ENCODE data around the gene SNX8. TPM values are rescaled to one million over a fixed set of nuclear protein-coding genes. Genes with fewer than 3 reads are reported as not detected.

SNX8 gene
- total and polyA plus RNA-seq, 2 of the 8 experiments (the other 6 are each of a cell fraction or from before 2014, with no cell fraction given) = 46.2 to 70.8 TPM

- Histone ChIP-seq H2BK20ac (ENCODE audit: low read length) (no peak overlapping the region), H4K8ac (ENCODE audit: extremely low read depth, insufficient read depth, low read length) (no peak overlapping the region), H3K18ac (ENCODE audit: extremely low read depth, low read length) (no peak overlapping the region), H3K27me3 (replicated peaks in 1 of 4; ENCODE audit: control insufficient read depth in 3 of 4, extremely low read depth in 1 of 4, insufficient read depth in 3 of 4, low read length in 3 of 4) (no peaks in the 10 kb centered on the region), H3K4me1 (replicated peaks in 1 of 4; ENCODE audit: control insufficient read depth in 3 of 4, insufficient read depth in 4 of 4, low read length in 3 of 4) (no peaks in the 10 kb centered on the region), H3K4me3 (ENCODE audit: extremely low read depth in 1 of 4, insufficient read depth in 2 of 4, low read depth in 3 of 4, low read length in 4 of 4) (no peak overlapping the region), H3K14ac (ENCODE audit: insufficient read length) (no peak overlapping the region), H3K9me3 (ENCODE audit: insufficient read depth in 2 of 2, low read depth in 1 of 2, low read length in 1 of 2) (no peaks in the 10 kb centered on the region), H2AFZ (ENCODE audit: low read length) (no peak overlapping the region), H3K23ac (ENCODE audit: insufficient read length) (no peak overlapping the region), H3K9ac (replicated peaks in 1 of 4; ENCODE audit: extremely low read depth in 1 of 4, low read depth in 3 of 4, low read length in 3 of 4) (no peak overlapping the region), H2BK120ac (replicated peaks; ENCODE audit: low read depth, low read length) (no peak overlapping the region), H3K79me1 (ENCODE audit: low read depth, low read length) (no peaks in the 10 kb centered on the region), H3K4ac (replicated peaks; ENCODE audit: insufficient read length, low read depth, low read length) (no peak overlapping the region), H3K23me2 (ENCODE audit: low read depth, low read length) (no peaks in the 10 kb centered on the region), H2AK5ac (ENCODE audit: low read depth, low read length) (no peak overlapping the region), H3K79me2 (ENCODE audit: control insufficient read depth in 1 of 2, insufficient read depth in 2 of 2, low read length in 2 of 2) (no peaks in the 10 kb centered on the region), H4K5ac (ENCODE audit: insufficient read length, low read depth, low read length) (no peak overlapping the region), H3K36me3 (ENCODE audit: control insufficient read depth in 2 of 4, insufficient read depth in 4 of 4, low read length in 3 of 4) (peaks cover 0 to 9% (median 1%) of the 10 kb centered on the region in 4 experiments; a peak in 2 of 8 replicates), H3K56ac (replicated peaks; ENCODE audit: insufficient read length, low read depth, low read length) (no peak overlapping the region), H4K20me1 (replicated peaks in 1 of 2; ENCODE audit: control insufficient read depth in 1 of 2, insufficient read depth in 2 of 2, low read length in 2 of 2) (peaks cover 1 to 2% of the 10 kb centered on the region in 2 experiments), H3K4me2 (ENCODE audit: insufficient read depth in 1 of 2, low read depth in 2 of 2, low read length in 2 of 2) (no peak overlapping the region), H2BK12ac (ENCODE audit: low read depth, low read length) (no peak overlapping the region), H4K91ac (replicated peaks; ENCODE audit: insufficient read length, low read length) (no peak overlapping the region), H2BK5ac (ENCODE audit: low read depth, low read length) (no peak overlapping the region), H2BK15ac (ENCODE audit: low read length) (no peak overlapping the region), H3K27ac (ENCODE audit: low read depth, low read length) (no peak overlapping the region)
- FAIRE-seq = no peak
- CTCF ChIA-PET (ENCODE audit: partially characterized antibody) = interaction anchor here (1.6 to 2.4 kb wide), 3 partner anchors 11 to 132 kb away, joined by 5 to 14 read pairs (median 5); no protein-coding TSS in a partner anchor
- 96% methylated on average over 19 of the region's 20 CpGs; no CpG with 5 or more reads in 1 of the 2 experiments for WGBS, 2 experiments (ENCODE audit: extremely low coverage in 1 of 2, insufficient coverage in 1 of 2, insufficient read length in 1 of 2, insufficient replicate concordance in 2 of 2, low coverage in 1 of 2, low lambda C conversion rate in 2 of 2, missing lambda C conversion rate in 1 of 2)
- POLR2A ChIA-PET (ENCODE audit: partially characterized antibody) = interaction anchor here (0.7 to 3.2 kb wide), 4 partner anchors 11 to 48 kb away, joined by 3 to 21 read pairs (median 6); no protein-coding TSS in a partner anchor
- no peak for DNase-seq (ENCODE audit: low read depth in 1 of 2, low spot score in 2 of 2)
- TF ChIP-seq TCF12 (IDR thresholded peaks at IDR 0.05; ENCODE audit: low read depth, low read length) (no peak), KDM1A (IDR thresholded peaks at IDR 0.05; ENCODE audit: borderline replicate concordance, low read length) (no peak), RFX5 (IDR thresholded peaks at IDR 0.05; ENCODE audit: borderline replicate concordance, low read depth, low read length) (no peak), RBBP5 (IDR thresholded peaks at IDR 0.05; ENCODE audit: borderline replicate concordance, low read depth, low read length) (no peak), BRCA1 (IDR thresholded peaks at IDR 0.05; ENCODE audit: low read depth, low read length) (no peak), EP300 (IDR thresholded peaks at IDR 0.05; ENCODE audit: borderline replicate concordance in 1 of 2, low read depth in 2 of 2, low read length in 2 of 2) (no peak), FOSL1 (IDR thresholded peaks at IDR 0.05; ENCODE audit: insufficient read depth, low read depth, low read length) (no peak), MAX (IDR thresholded peaks at IDR 0.05) (no peak)
Measured at GRCh38 chr7:2336626-2337299, 22.5 kb upstream of the SNX8 start.
